VCaP (cell line): Measurements from ENCODE around the gene CCDC148.

ENCODE experiments used
- H3K27ac ChIP-seq: fragments of 450-650 bp; 2 replicates; pipeline ENCODE4 v1.5.1; 2017
- TF ChIP-seq, protein P1 (sequence below): fragments of 450-650 bp; conservative IDR thresholded peaks from 2 replicates; pipeline ENCODE4 v1.5.1; 2017; ENCODE audit warnings: mild to moderate bottlenecking, moderate library complexity

The CCDC148 gene

DNA sequence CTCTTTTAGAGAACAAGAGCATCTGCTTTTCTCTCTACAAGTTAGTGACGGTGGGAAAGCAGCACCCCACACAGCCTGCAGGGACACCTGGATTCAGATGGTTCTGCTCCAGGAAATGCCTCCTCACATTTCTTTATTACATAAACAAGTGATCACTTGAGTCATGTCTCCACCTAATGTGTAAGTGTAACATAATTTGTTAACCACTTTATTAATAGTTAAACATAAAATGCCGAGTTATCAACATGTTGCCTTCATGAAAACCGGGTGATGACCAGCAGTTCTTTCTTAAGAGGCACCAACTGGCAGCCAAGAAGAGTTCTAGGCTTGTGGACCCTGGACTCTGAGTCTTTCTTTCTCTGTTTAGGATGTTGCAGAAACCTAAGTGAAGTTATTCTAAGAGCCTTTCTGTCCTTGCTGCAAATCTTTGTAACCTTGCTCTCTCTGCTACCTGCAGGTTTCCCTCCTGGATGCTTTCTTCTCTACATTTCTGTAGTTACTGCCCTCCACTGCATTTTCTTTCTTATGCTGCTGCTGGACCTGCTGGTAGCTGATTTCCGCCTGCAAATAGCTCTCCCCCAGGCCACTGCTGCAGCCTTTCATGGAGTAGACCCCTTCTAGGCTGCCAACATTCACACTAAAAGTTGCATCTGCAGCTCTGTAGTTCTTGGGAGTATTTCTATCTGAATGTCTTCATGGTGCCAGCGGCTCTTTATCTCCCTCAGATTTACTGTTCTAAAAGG is 330.6 kb downstream of the CCDC148 start:
- no peak overlapping the region for H3K27ac ChIP-seq
- TF ChIP-seq, protein P1, sequence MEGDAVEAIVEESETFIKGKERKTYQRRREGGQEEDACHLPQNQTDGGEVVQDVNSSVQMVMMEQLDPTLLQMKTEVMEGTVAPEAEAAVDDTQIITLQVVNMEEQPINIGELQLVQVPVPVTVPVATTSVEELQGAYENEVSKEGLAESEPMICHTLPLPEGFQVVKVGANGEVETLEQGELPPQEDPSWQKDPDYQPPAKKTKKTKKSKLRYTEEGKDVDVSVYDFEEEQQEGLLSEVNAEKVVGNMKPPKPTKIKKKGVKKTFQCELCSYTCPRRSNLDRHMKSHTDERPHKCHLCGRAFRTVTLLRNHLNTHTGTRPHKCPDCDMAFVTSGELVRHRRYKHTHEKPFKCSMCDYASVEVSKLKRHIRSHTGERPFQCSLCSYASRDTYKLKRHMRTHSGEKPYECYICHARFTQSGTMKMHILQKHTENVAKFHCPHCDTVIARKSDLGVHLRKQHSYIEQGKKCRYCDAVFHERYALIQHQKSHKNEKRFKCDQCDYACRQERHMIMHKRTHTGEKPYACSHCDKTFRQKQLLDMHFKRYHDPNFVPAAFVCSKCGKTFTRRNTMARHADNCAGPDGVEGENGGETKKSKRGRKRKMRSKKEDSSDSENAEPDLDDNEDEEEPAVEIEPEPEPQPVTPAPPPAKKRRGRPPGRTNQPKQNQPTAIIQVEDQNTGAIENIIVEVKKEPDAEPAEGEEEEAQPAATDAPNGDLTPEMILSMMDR = no peak

DNA sequence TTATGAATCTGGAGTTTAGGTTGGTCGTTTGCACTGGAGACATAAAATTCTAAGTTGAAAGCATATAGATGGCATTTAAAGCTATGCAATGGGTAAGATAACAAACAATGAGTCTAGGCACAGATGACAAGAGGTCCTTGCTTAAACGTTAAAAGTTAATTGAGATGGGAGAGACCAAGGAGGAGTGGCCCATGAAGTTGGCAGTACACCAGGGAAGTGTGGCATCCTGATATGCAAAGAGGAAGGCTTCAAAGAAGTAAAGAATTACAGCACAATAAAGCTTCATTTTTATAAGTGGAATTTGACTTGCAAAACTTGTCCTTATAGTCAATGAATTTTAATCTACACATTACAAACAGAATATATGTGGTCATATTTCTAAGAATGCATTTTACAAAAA is 331.7 kb downstream of the CCDC148 start:
- H3K27ac ChIP-seq = no peak overlapping the region
- TF ChIP-seq, protein P1 = no peak
